OCI-M1 (cell line): Measurements from ENCODE around the gene CCNQ.
A peak's percentile ranks its signal among the peaks of the same experiment; 100 is the strongest.

Experiments used
- DNase-seq: peaks from one replicate; lab custom pipeline; 2025; lab: John Stamatoyannopoulos, UW

Gene CCNQ

GRCh38 chrX:153539171-153539978, 59.6 kb downstream of the CCNQ start:
- DNase-seq: peak; percentile 74

GRCh38 chrX:153538424-153538823, 60.5 kb downstream of the CCNQ start:
- no peak for DNase-seq
